OCI-LY1 (cell line): ENCODE results near the gene ANKH.

Source experiments
- H2AFZ ChIP-seq: fragments of 200-600 bp; sonication (generic), shearing (Covaris generic); 2 replicates; pipeline ENCODE4 v1.6.0; 2014; ENCODE audit warnings: antibody characterized with exemption, mild to moderate bottlenecking, low read length
- H3F3A ChIP-seq: fragments of 200-600 bp; sonication (generic), shearing (Covaris generic); 2 replicates; pipeline ENCODE4 v1.6.0; 2014; ENCODE audit warnings: mild to moderate bottlenecking, antibody characterized with exemption, low read length, moderate library complexity; ENCODE audit not compliant: insufficient read depth
- H3K27ac ChIP-seq: fragments of 200-600 bp; sonication (generic); 2 replicates; pipeline ENCODE4 v1.5.1; 2014; ENCODE audit warnings: low read length, mixed run types, mild to moderate bottlenecking, low read depth; ENCODE audit not compliant: poor library complexity, severe bottlenecking
- H3K27me3 ChIP-seq: fragments of 200-600 bp; sonication (generic); 2 replicates; pipeline ENCODE4 v1.6.0; 2014; ENCODE audit warnings: antibody characterized with exemption, mild to moderate bottlenecking, low read length, moderate library complexity; ENCODE audit not compliant: insufficient read depth
- H3K36me3 ChIP-seq: fragments of 200-600 bp; sonication (generic); 2 replicates; pipeline ENCODE4 v1.6.1; 2014; ENCODE audit warnings: mild to moderate bottlenecking, antibody characterized with exemption, low read length, moderate library complexity, mixed read lengths; ENCODE audit not compliant: insufficient read depth
- H3K4me1 ChIP-seq: fragments of 200-600 bp; sonication (generic); 2 replicates; pipeline ENCODE4 v1.5.1; 2014; ENCODE audit warnings: mild to moderate bottlenecking, low read length, moderate library complexity; ENCODE audit not compliant: insufficient read depth, severe bottlenecking
- H3K4me2 ChIP-seq: fragments of 200-600 bp; sonication (generic), shearing (Covaris generic); 2 replicates; pipeline ENCODE4 v1.6.1; 2014; ENCODE audit warnings: low read length
- H3K4me3 ChIP-seq: fragments of 200-600 bp; sonication (generic); 2 replicates; pipeline ENCODE4 v1.5.1; 2014; ENCODE audit warnings: low read length, low read depth, mild to moderate bottlenecking, mixed read lengths; ENCODE audit not compliant: poor library complexity, severe bottlenecking
- H3K79me2 ChIP-seq: fragments of 200-600 bp; shearing (Covaris generic); 2 replicates; pipeline ENCODE4 v1.6.1; 2016; ENCODE audit warnings: mixed run types, low read length, mixed read lengths; ENCODE audit not compliant: insufficient read depth
- H3K9ac ChIP-seq: fragments of 200-600 bp; sonication (generic), shearing (Covaris generic); 2 replicates; pipeline ENCODE4 v1.6.1; 2014; ENCODE audit warnings: mild to moderate bottlenecking, low read length, mixed read lengths
- H3K9me2 ChIP-seq: fragments of 200-600 bp; sonication (generic), shearing (Covaris generic); 2 replicates; pipeline ENCODE4 v1.6.1; 2014; ENCODE audit warnings: low read depth, mild to moderate bottlenecking, low read length, mixed read lengths
- H3K9me3 ChIP-seq: fragments of 200-600 bp; shearing (Covaris generic); 2 replicates; pipeline ENCODE4 v1.6.1; 2014; ENCODE audit warnings: low read length, mixed read lengths
- H4K20me1 ChIP-seq: fragments of 200-600 bp; sonication (generic), shearing (Covaris generic); 2 replicates; pipeline ENCODE4 v1.6.0; 2016; ENCODE audit warnings: mild to moderate bottlenecking, low read length; ENCODE audit not compliant: insufficient read depth
- CTCF ChIP-seq: fragments of 200-600 bp; sonication (generic), shearing (Covaris generic); IDR thresholded peaks from 2 replicates; pipeline ENCODE4 v1.5.1; 2017; ENCODE audit warnings: mild to moderate bottlenecking, antibody characterized with exemption, low read length, moderate library complexity, mixed read lengths
- EZH2 ChIP-seq: fragments of 200-600 bp; sonication (generic), shearing (Covaris generic); IDR thresholded peaks from 2 replicates; pipeline ENCODE4 v1.8.0; 2017; ENCODE audit warnings: borderline replicate concordance, mixed run types, mild to moderate bottlenecking, antibody characterized with exemption, low read length, moderate library complexity, mixed read lengths

ANKH gene

GRCh38 chr5:14735944-14736343 is 135.6 kb downstream of the ANKH start:
- Histone ChIP-seq H3K4me2 (no peak overlapping the region), H2AFZ (no peak overlapping the region), H3K9me3 (no peaks in the 10 kb centered on the region), H3K27me3 (no peaks in the 10 kb centered on the region), H4K20me1 (no peaks in the 10 kb centered on the region), H3F3A (no peaks in the 10 kb centered on the region), H3K4me1 (peaks cover 13% of the 10 kb centered on the region), H3K27ac (no peak overlapping the region), H3K9me2 (no peaks in the 10 kb centered on the region), H3K9ac (no peak overlapping the region), H3K36me3 (peaks cover 24% of the 10 kb centered on the region; the same call in 1 of the 2 replicates), H3K79me2 (no peaks in the 10 kb centered on the region), H3K4me3 (no peak overlapping the region)
- no peak for TF ChIP-seq EZH2
- TF ChIP-seq CTCF: no peak

GRCh38 chr5:14734396-14734795 is 137.2 kb downstream of the ANKH start:
- no peak overlapping the region for H3K27ac ChIP-seq

GRCh38 chr5:14733661-14734060 is 137.9 kb downstream of the ANKH start:
- Histone ChIP-seq H3K4me1 (peaks cover 13% of the 10 kb centered on the region), H3K9me2 (no peaks in the 10 kb centered on the region), H3K27ac (no peak overlapping the region), H3K9me3 (no peaks in the 10 kb centered on the region), H3K4me2 (no peak overlapping the region), H2AFZ (no peak overlapping the region), H3K79me2 (no peaks in the 10 kb centered on the region), H3F3A (no peaks in the 10 kb centered on the region), H4K20me1 (no peaks in the 10 kb centered on the region), H3K4me3 (no peak overlapping the region), H3K9ac (no peak overlapping the region), H3K36me3 (peaks cover 10% of the 10 kb centered on the region; the same call in 1 of the 2 replicates), H3K27me3 (no peaks in the 10 kb centered on the region)
- TF ChIP-seq EZH2: no peak
- TF ChIP-seq CTCF: no peak

More at GRCh38 chr5:14734396-14734795, 137.2 kb downstream of the ANKH start:
- peaks cover 13% of the 10 kb centered on the region for H3K4me1 ChIP-seq
- TF ChIP-seq CTCF (no peak), EZH2 (no peak)
- peaks cover 13% of the 10 kb centered on the region; the same call in 1 of the 2 replicates for H3K36me3 ChIP-seq
- H4K20me1 ChIP-seq: no peaks in the 10 kb centered on the region
- no peak overlapping the region for H3K4me3 ChIP-seq
- no peaks in the 10 kb centered on the region for H3K79me2 ChIP-seq
- no peak overlapping the region for H3K4me2 ChIP-seq
- H3K9me3 ChIP-seq: no peaks in the 10 kb centered on the region
- no peak overlapping the region for H2AFZ ChIP-seq
- H3K9me2 ChIP-seq: no peaks in the 10 kb centered on the region
- H3K9ac ChIP-seq: no peak overlapping the region
- no peaks in the 10 kb centered on the region for H3F3A ChIP-seq
- H3K27me3 ChIP-seq: no peaks in the 10 kb centered on the region
